GM19025 (cell line): ENCODE data around the gene AGBL3.

Experiments used
- ATAC-seq: cut with Tn5 transposase; IDR thresholded peaks from one replicate; pipeline ENCODE4 v1.9.1; 2021; ENCODE audit warnings: mild to moderate bottlenecking, low read depth, moderate library complexity; ENCODE audit not compliant: unreplicated experiment

The AGBL3 gene

DNA sequence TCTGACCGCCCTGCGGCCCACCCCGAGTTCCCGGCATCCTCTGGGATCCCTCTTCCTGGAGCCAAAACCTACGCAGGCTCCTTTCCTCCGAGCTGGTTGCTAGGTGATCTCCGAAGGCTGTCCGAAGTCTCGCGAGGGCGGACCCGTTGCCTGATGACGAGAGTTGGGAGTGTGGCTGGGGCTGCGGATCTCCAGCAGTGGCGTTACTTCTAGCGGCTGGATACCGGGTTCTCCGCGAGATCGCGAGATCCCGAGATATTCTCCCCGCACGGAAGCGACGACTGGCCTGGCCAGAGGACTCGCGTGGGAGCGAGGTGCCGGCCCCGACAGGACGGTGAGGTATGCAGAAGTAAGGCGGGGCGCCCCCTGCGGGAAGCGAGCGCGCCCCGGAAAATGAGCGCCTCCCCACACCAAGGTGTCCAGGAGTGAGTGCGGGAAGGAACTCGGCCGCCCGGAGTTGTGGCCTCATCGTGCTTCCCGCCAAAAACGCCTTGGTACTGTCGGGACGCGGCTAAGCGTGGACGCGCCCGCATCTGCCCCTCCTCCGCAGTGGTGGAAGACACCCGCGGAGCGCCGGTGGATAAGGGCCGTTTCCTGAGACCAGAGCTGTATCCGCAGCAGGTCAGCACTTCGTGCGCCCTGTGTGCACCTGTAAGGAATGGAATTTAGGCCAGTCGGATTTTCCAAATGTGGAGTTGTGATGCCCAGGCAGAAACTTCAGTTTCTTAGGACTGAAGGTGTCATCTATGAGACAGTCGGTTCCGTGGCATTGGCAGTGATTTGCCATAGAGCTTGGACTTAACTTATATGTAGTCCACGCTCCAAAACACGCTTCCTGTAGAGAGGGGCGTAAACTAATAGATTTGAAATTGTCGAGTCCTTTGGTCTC lies at the start of gene AGBL3:
AGBL3 (plus strand) TSS at position 146 of the 889 bp plus-strand sequence. CDS start 1,426 bp downstream, outside the sequence.
- peak; percentile 90 for ATAC-seq

DNA sequence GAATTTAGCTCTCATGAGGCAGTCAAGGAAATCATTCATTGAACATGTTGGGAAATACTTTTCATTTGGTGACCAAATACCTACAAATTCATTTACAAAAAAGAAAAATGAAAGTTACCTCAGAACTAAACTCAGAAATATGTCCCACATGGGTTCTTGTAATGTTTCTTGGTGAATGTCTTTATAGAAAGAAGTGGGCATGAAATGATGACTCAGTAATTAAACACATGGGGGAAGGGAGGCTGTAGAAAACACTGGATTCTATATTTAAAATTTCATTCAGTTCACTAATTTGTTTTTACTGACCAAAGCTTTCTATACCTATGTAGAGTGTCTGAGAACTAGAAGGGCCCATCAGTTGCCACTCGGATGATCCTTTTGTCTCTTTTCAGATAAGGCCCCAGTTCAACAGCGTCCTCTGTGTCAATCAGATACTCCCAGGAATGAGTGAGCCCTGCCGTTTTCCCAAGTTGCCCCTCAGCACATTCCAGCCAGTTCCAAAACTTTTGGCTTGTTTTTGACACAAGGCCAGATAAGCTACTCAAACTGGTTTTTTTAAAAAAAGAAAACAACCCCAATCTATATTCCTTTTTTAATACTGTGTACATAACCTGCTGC lies 49.3 kb upstream of the AGBL3 start:
- no peak for ATAC-seq

DNA sequence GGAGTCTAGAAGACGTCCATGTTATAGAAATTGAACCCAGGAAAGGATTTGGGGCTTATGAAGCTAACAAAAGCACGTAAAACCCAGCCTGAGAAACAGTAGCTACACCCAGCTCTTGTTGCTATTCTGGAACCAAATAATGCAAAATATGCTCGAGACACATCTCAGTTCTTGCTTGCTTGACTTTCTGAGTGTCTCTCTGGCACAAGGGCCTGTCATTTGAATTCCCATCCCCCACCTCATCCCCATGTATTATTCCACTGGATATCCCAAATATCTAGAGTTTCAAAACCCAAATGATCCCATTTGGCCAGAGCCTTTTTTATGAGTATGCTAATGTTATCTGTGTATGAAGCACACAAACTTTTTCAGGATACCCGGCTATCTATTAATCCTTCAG lies 48.2 kb upstream of the AGBL3 start:
- ATAC-seq = no peak

DNA sequence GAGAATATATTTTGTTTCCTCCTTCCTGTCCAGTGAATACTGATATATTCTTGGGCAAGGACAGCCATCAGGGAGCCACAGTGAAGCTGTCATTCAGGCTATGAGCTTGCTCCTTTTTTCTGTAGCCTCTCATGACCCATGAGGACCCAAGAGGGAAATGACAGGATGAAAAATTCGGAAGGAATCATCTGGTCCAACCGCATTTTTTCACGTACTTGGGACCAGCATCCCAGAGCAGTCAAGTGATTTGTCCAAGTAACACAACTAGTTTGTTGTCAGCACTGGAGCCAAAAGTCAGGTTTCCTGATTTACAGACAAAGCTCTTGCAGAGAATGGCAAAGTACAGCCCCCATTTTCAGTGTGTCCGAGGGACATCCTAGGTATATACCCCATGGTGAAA lies 47.2 kb upstream of the AGBL3 start:
- ATAC-seq = no peak

DNA sequence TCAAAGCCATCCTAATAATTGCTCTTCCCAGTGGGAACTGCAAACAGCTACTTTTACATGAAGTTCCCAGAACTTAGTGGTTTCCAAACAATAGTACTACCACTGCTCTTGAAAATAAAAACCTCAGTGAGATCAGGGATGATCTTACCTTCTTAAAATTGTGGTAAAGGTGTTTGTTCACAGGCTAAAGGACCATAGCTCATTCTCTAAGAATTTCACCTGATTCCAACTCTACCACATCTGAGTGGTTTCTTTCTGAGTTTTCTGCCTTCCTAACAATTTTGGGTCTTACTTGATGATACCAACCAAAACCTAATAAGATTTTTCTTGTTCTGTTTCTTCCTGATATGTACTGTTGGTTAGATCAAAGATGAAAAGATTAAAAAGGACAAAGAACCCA lies 45.6 kb upstream of the AGBL3 start:
- ATAC-seq = no peak

DNA sequence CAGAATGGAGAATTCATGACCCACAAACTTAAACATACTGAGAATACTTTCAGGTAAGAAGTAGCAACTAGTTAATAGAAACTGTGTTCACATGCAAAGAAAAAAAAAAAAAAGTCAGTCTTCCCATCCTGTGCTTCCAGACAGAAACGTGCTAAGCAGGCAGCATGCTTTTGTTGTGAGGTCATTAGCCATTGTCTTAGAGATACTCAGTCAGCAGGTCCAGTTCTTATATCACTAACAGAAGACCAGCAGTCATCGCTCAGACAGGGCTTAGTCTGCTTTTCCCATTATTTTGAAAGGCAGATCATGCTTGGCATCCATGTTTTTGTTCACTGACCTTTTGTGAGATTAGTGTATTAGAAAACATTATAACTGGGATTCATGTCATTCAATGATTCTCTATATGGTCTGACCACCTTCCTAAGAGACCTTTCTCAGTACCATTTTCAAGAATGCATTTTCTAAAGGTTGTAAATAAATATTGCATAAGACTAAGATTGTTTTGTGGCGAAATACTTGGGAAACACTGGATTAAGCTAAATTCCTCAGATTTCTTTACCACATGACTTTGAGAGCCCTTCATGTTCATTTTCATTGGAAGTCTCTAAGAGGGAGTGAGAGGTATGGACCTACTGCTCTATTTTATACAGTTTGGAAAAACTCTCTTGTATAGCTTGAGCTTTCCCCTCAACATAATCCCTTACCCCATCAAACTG lies 45.0 kb upstream of the AGBL3 start:
- ATAC-seq = no peak

DNA sequence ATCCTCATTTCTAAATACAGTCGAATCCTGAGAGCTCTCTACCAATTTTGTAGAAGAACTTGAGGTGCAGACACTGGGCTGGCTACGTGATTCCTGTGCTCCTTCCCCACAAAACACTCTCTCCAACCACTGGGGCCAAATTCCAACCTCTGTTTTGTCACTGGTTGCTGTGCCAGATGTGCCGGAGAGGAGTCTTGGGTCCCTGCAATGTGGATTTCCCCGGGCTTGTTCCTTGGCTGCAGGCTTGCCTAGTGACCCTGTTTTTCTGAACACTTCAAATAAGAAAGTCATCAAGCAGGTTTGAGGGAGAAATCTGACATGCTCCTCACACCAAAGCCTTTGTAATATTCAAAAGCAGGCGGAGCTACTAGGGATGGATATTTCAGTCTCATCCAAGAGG lies 44.4 kb upstream of the AGBL3 start:
- ATAC-seq = no peak

DNA sequence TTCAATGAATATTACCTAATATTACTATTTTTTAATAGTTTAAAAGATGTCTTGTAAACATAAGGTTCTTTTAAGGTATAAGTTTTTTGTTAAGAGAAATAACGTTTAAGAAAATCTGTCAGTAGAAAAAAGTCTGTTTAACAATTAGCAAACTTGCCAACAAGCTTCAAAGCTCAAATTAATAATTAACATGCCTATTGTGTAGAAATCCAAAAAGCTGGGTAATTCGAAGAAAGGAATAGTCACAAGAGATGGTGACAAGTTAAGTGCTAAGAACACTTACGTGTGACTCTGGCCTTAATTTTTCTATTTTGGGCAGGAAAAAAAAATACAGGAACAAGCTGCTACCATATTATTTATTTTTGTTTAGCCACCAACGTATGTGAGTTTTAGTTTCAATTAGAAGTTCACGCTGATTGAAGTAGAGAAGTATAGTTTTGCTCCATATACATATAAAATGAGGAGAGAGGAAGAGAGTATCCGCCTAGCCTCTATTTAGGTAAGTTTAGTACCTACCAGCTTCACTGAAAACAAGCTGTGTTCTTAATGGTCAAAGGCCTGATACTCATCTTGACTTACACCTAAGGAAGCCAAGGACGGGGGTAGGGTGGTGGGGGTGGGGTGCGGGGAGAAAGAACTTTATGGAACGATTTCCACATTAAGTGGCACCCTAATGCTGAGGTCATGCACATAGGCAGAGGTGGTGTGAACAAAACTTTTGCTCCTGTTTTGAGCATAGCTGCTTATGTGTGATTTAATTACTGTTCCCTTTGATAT lies 43.4 kb upstream of the AGBL3 start:
- ATAC-seq = no peak

DNA sequence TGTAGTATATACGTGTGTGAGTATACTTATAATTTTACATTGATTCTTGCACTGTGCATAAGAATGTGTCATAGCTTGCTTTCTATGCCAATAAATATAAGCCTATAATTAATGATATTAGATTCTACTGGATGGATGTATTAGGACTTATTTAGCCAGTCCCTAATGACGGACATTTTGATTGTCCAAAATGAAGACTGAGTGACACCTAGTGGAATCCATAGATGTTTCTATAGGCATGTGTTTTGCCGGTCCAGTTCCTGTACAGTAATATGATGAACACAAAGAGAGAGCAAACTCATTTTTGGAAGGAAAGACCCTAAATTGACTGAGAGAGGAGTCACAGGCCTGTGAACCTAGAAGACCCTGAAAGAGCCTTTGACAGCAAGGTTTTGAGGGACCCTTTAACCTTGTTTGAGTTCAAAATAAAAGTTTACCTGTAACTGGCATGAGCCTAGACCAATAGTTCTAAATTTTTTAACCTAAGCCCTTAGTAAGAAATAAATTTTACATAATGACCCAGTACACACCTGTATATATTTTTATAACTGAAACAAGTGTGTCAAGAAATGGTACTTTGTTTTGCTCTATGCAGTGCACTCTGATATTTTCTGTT lies 42.4 kb upstream of the AGBL3 start:
- ATAC-seq = peak; percentile 75

DNA sequence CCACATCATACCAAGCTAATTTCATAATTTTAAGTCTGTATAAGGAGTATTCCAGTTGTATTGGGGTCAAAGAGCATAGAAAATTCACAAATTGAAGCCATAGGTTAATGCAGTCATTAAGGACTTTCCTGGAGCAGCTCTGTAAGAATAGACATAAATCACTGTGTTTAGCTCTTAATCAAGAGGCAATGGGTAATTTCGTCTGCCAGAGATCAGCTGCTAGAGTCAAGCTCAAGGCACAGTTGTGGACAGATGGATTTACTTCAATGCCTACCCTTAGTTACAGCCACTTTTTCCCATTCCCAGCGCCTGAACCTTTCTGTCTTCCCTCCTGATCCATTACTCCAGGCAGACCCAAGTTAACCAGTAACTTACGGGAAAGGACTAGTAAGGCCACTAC lies 40.6 kb upstream of the AGBL3 start:
- no peak for ATAC-seq

DNA sequence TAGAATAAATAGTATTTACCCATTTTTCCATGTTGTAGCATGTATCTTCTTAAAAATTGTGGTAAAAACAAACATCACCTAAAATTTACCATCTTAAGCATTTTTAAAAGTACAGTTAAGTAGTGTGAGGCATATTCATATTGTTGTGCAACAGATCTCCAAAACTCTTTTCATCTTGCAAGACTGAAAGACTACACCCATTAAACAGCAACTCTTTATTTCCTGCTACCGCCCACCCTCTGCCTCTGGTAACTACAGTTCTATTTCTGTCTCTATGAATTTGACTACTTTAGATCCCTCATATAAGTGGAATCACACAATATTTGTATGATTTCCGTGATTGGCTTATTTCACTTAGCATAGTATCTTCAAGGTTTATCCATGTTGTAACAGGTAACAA lies 40.0 kb upstream of the AGBL3 start:
- ATAC-seq = no peak

DNA sequence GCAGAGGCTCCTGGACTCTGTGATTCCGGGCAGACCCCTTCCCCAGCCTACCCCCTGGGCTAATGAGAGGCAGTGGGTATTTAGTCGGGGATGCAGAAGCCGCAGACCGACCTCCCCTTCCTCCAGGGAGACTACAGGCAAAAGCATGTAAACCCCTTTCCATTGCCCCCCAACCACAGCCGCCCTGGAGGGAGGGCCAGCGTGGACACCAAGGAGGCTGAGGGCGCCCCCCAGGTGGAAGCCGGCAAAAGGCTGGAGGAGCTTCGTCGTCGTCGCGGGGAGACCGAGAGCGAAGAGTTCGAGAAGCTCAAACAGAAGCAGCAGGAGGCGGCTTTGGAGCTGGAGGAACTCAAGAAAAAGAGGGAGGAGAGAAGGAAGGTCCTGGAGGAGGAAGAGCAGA lies 39.0 kb upstream of the AGBL3 start:
- ATAC-seq = no peak

DNA sequence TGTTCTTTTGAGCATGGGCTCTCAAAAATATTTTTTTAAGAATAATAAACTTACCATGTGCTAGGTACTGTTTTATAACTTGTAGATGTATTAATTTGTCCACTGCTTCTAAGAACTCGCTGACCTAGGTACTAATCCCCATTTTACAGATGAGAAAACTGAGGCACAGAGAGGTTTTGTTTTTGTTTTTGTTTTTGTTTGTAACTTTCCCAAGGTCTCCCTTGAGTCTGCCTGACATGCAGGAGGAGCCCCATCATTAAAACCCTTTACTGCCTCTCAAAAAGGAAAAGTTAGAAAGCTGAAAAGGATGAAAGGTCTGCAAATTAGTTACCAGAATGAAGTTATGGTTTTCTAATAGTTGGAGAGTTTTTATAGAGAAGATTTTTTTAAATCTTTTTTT lies 38.5 kb upstream of the AGBL3 start:
- ATAC-seq = no peak

DNA sequence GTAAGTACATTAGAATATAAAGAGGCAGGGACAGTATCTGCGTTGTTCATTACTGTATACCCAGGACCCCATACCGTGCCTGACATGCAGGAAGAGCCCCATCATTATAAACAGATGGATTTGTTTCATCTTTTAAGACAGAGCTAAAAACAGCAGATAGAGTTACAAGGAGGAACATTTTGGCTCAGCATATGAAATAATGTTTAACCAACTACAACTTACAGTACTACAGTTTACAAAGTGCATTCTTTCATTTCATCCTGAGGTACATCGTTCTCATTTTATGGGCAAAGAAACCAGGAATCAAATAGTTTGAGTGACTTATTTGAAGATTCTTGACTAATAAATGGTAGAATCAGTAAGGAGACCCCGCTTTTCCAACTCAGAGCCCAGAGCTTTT lies 38.1 kb upstream of the AGBL3 start:
- ATAC-seq = no peak

DNA sequence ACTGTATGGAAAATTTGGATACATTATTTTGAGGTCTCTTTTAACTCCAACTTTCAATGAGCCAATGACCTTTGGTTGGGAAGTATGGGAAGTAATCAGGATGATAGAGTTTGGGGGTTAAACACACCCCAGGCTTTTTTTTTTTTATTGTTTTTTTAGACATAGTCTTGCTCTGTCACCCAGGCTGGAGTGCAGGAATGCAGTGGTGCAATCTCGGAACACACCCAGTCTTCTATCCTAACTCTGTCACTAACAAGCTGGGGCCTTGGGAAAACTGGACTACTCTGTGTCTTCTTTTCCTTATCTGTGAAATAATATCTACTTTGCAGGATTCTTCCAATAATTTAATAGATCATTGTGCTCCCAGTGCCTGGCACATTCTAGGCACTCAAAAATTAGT lies 37.6 kb upstream of the AGBL3 start:
- no peak for ATAC-seq

DNA sequence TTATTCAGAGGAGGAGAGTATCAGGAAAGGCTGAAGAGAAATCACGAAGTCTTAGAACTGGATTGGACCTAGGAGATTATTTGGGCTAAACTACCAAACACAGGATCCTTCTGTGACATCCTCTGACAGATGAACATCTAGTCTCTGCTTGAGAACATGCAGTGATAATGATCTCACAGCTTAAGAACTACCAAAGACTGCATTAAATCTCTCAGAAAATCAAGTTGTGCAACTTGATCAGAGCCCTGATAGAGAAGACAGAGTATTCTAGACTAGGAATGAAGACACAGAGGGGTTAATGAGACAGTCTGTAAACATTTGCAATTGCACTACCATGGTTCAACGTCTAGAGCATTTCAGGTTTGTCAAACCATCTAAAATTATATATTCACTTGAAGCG lies 37.1 kb upstream of the AGBL3 start:
- no peak for ATAC-seq

DNA sequence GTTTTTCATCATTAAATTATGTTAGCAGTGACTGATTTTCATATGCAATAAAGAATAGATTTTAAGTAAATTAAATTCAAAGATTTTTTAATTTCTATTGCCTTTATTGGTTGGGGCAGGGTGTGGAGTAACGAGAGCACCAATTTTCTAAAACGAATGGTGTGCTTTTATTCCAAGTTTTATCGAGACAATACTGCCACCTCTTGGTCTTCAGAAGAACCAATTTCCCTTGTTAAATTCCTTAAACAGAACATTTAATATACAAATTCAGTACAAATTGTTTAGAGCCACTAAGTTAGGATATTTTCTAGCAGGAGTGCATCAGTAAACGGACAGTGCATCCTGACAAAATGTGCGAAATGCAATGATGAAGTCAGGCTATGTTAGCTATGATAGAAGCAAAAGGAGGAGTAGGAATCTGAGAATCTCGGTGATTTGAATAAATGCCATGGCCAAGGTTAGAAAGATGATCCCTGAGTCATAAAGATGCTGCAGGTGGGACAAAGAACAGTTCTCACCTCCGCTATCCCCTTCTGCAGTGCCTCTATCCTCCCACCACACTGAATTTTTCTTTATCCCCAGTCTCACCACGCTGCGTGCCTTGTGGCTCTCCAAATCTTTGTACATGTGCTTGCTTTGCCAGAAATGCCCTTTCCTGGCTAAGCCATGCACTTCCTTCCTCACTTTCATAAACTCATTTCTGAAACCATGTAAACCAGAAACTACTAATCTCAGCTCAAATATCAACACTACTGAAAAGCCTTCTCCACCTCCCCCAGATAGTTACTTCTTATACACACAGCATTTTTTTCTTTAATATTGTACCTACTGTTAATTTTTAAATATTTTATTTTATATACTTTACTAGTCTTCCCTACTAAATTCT lies 31.9 kb upstream of the AGBL3 start:
- ATAC-seq = no peak

DNA sequence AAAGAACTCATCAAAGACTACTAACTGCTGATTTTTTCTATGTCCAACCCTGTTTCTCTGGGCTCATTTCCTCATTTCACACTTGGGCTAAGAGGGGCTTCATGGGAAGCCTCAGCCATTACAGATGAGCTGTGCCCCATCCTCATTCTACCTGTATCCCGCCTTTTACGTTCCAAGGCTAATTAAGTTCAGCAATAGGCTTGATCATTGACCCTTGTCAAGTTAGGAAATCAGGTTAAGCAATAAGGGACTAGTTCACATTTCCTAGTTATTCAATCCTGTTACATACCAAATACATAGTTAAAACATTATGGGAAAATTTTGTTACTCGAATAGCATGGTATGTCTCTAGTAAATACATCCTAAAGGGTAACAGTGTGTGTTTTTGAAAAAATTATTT lies 29.3 kb upstream of the AGBL3 start:
- no peak for ATAC-seq

DNA sequence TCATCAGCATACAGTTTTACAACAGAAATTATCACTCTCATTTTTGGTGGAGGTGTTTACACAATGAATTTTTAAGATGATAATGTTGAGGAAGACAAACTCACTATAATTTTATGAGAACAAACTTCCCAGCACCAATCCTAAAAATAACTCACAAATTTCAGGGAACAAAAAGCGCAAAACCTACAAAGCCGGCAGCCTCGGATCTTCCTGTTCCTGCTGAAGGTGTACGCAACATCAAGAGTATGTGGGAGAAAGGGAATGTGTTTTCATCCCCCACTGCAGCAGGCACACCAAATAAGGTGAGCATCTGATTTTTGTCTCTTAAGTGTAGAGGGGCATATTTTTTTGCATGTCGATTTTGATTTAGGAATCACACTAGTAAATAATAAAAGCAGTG lies 26.5 kb upstream of the AGBL3 start:
- ATAC-seq = no peak
